Endodermal cell (in vitro differentiated cells): ENCODE data around the gene SIMC1. TPM values are rescaled to one million over a fixed set of nuclear protein-coding genes. Genes with fewer than 3 reads are reported as not detected.

Experiments used
- DNase-seq: peaks from one replicate; pipeline ENCODE4 v3.0.0-alpha.2; 2017
- H3K27ac ChIP-seq: 2 replicates; pipeline ENCODE4 v1.5.1; 2013; ENCODE audit warnings: mild to moderate bottlenecking, low read depth, low read length, moderate library complexity
- H3K27me3 ChIP-seq: 2 replicates; pipeline ENCODE4 v1.6.1; 2013; ENCODE audit warnings: mild to moderate bottlenecking, low read length, moderate library complexity; ENCODE audit not compliant: insufficient read depth, control insufficient read depth, poor library complexity, severe bottlenecking
- H3K36me3 ChIP-seq: 2 replicates; pipeline ENCODE4 v1.7.0; 2013; ENCODE audit warnings: mild to moderate bottlenecking, low read length, moderate library complexity; ENCODE audit not compliant: control insufficient read depth, insufficient read depth
- H3K4me1 ChIP-seq: one replicate; pipeline ENCODE4 v1.7.0; 2013; ENCODE audit warnings: low read length; ENCODE audit not compliant: control insufficient read depth, insufficient read depth
- H3K4me3 ChIP-seq: 2 replicates; pipeline ENCODE4 v1.5.1; 2013; ENCODE audit warnings: mild to moderate bottlenecking, low read length, moderate library complexity
- H3K9ac ChIP-seq: 2 replicates; pipeline ENCODE4 v1.6.1; 2013; ENCODE audit warnings: mild to moderate bottlenecking, low read length, moderate library complexity; ENCODE audit not compliant: poor library complexity, severe bottlenecking; ENCODE audit errors: extremely low read depth
- H3K9me3 ChIP-seq: 2 replicates; pipeline ENCODE4 v1.6.1; 2013; ENCODE audit warnings: mild to moderate bottlenecking, low read length, moderate library complexity; ENCODE audit not compliant: control insufficient read depth
- H3K27ac Mint-ChIP-seq: 2 replicates; pipeline ENCODE4 v1.8.0; 2020; ENCODE audit warnings: mixed read lengths
- H3K27me3 Mint-ChIP-seq: 2 replicates; pipeline ENCODE4 v1.8.0; 2021; ENCODE audit warnings: mild to moderate bottlenecking, mixed read lengths; ENCODE audit not compliant: insufficient read depth
- H3K36me3 Mint-ChIP-seq: 2 replicates; pipeline ENCODE4 v1.8.0; 2020; ENCODE audit warnings: low read depth, mixed read lengths
- H3K4me1 Mint-ChIP-seq: 2 replicates; pipeline ENCODE4 v1.8.0; 2020; ENCODE audit warnings: mixed read lengths
- H3K4me3 Mint-ChIP-seq: 2 replicates; pipeline ENCODE4 v1.8.0; 2020; ENCODE audit warnings: mild to moderate bottlenecking, moderate library complexity, mixed read lengths
- H3K9me3 Mint-ChIP-seq: 2 replicates; pipeline ENCODE4 v1.8.0; 2020; ENCODE audit warnings: mild to moderate bottlenecking, mixed read lengths
- WGBS, 2 experiments: methylation state at CpG; one replicate each; pipeline versions ENCODE4 v1.1.5 to v1.1.7; 2013; ENCODE audit warnings: missing lambda C conversion rate in 2 of 2, mixed read lengths in 1 of 2; ENCODE audit not compliant: insufficient coverage in 1 of 2, insufficient read length in 1 of 2; 5-methylcytosine and 5-hydroxymethylcytosine counted together
- total RNA-seq, 2 donors: library from RNA; stranded (reverse); fragmentation: NEBNext Ultra II Directional in 1 of 2; extraction: Animal tissue kit (Norgen Biotek cat#: 25700) in 1 of 2; gene quantifications; 2 replicates in 1 of 2; 3 replicates in 1 of 2; pipeline ENCODE4 v1.2.1, GENCODE V29; 2021
- TF ChIP-seq, protein P1 (sequence below): fragments of 200-600 bp; sonication (generic); conservative IDR thresholded peaks from 2 replicates; pipeline ENCODE4 v1.5.0; 2021; ENCODE audit warnings: antibody characterized with exemption, mild to moderate bottlenecking

SIMC1 gene
- total RNA-seq, 2 donors from 2014 or later: 23.5 to 35.8 TPM

DNA sequence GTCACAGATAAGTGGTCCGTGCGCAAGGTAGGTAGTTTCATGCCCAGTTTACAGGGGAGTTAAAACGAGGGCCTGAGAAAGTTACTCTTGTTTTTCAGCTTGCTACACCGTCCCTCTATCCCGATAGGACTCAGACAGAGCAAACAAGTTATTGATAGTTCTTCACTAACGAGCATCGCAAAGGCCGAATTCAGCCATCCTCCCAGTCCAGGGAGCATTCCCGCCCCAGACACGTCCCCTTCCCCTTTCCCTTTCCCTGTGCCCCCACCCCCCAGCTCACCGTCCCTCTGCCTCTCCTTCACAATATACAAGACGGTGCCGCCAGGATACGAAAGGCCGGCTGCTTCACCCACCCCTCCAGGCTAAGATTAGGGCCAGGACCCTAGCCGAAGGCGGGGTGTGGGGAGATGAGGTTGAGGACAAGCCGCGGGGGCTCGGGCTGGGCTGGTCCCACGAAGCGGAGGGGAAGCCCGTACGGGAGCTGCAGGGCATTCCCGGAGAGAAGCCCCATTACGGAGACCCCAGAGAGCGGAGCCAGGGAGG is 122.7 kb downstream of the SIMC1 start:
- TF ChIP-seq, protein P1, sequence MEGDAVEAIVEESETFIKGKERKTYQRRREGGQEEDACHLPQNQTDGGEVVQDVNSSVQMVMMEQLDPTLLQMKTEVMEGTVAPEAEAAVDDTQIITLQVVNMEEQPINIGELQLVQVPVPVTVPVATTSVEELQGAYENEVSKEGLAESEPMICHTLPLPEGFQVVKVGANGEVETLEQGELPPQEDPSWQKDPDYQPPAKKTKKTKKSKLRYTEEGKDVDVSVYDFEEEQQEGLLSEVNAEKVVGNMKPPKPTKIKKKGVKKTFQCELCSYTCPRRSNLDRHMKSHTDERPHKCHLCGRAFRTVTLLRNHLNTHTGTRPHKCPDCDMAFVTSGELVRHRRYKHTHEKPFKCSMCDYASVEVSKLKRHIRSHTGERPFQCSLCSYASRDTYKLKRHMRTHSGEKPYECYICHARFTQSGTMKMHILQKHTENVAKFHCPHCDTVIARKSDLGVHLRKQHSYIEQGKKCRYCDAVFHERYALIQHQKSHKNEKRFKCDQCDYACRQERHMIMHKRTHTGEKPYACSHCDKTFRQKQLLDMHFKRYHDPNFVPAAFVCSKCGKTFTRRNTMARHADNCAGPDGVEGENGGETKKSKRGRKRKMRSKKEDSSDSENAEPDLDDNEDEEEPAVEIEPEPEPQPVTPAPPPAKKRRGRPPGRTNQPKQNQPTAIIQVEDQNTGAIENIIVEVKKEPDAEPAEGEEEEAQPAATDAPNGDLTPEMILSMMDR: no peak
- Mint-ChIP-seq H3K4me3 (peak overlapping the region; percentile 94), H3K4me1 (peaks cover 8% of the 10 kb centered on the region), H3K27me3 (peaks cover 36% of the 10 kb centered on the region), H3K27ac (peak overlapping the region; percentile 96), H3K36me3 (peaks cover 35% of the 10 kb centered on the region), H3K9me3 (no peaks in the 10 kb centered on the region)
- Histone ChIP-seq H3K9ac (peak overlapping the region; percentile 93), H3K4me1 (no peaks in the 10 kb centered on the region), H3K27me3 (peaks cover 33% of the 10 kb centered on the region), H3K36me3 (peaks cover 33% of the 10 kb centered on the region), H3K4me3 (peak overlapping the region; percentile 97), H3K9me3 (no peaks in the 10 kb centered on the region), H3K27ac (peak overlapping the region; percentile 84)
- WGBS, 2 experiments: 3 to 4% methylated on average over 19 to 27 of the region's 27 CpGs
- DNase-seq: no peak

DNA sequence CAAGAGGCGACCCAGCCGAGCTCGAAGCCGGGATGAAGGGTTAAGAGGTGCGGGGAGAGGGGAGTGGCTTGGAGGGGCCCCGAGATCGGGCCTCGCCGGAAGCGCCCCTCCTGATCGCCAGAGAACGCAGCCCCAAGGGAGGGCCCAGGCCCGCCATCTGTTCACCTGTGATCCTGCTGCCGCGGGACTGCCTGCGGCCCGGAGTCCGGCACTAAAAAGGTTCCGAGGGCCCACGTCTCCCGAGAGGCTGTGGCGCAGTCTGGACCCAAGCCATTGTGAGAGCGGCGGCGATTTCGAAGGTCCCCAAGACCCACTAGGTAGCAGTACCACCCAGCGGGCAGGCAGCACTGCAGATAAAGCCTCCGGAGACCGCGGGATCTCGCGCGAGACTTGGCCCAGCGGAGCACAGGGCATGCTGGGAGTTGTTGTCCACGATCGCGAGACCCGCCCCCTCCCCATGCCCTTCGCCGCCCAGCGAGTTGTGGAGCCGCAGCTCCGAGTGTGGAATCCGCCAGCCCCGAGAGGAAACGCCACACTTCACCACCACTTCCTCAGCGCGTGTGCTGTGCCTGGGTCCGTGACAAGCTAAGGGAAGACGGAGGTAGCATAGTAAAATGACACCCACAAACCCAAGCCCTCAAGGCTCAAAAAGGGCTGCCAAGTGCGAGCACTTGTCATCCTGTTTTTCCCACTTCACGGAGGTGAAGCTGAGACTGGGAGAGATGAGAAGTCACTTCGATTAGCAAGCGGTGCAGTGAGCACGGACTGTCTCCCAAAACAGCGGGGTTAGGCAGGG is 123.4 kb downstream of the SIMC1 start, which contains the start of gene KIAA1191:
KIAA1191 (minus strand) TSS at position 328 of the 796 bp plus-strand sequence. CDS start 2,256 bp downstream, outside the sequence.
- H3K27ac ChIP-seq: peak within 1 kb of the TSS; percentile 84

DNA sequence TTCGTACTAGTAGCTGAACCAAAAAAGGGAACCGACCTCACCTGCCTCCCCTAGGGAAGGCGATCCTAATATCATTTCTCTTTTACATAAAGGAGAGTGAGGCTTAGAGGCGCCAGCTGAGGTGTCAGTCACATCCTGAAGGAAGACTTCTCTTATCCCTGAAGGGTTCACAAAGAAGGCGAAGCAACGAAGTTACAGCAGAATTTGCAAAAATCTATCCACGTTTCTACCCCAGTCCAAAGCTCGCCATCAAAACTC is 123.9 kb downstream of the SIMC1 start:
- Histone ChIP-seq H3K27ac (no peak overlapping the region), H3K4me1 (peaks cover 2% of the 10 kb centered on the region), H3K4me3 (peak overlapping the region; percentile 97), H3K27me3 (peaks cover 43% of the 10 kb centered on the region), H3K36me3 (peaks cover 22% of the 10 kb centered on the region), H3K9me3 (no peaks in the 10 kb centered on the region), H3K9ac (peak overlapping the region; percentile 93)
- Mint-ChIP-seq H3K4me3 (peak overlapping the region; percentile 94), H3K27me3 (peaks cover 46% of the 10 kb centered on the region), H3K9me3 (no peaks in the 10 kb centered on the region), H3K4me1 (peaks cover 7% of the 10 kb centered on the region), H3K27ac (no peak overlapping the region), H3K36me3 (peaks cover 23% of the 10 kb centered on the region)
- TF ChIP-seq, protein P1: no peak
- no peak for DNase-seq
- 52 to 62% methylated on average over 5 to 8 of the region's 8 CpGs for WGBS, 2 experiments

More for the DNA sequence above, 123.4 kb downstream of the SIMC1 start, which contains the start of gene KIAA1191:
- Histone ChIP-seq H3K27me3 (peaks cover 40% of the 10 kb centered on the region), H3K4me3 (peak within 1 kb of the TSS; percentile 97), H3K36me3 (peaks cover 26% of the 10 kb centered on the region), H3K9me3 (no peaks in the 10 kb centered on the region), H3K4me1 (peaks cover 2% of the 10 kb centered on the region), H3K9ac (peak within 1 kb of the TSS; percentile 93)
- peak within 1 kb of the TSS; percentile 94 for H3K4me3 Mint-ChIP-seq
- no peaks in the 10 kb centered on the region for H3K9me3 Mint-ChIP-seq
- peaks cover 7% of the 10 kb centered on the region for H3K4me1 Mint-ChIP-seq
- peaks cover 28% of the 10 kb centered on the region for H3K36me3 Mint-ChIP-seq
- peak within 1 kb of the TSS; percentile 96 for H3K27ac Mint-ChIP-seq
- TF ChIP-seq, protein P1: no peak
- WGBS, 2 experiments: 1% methylated on average over 28 to 56 of the region's 56 CpGs
- peak; percentile 96 for DNase-seq
- peaks cover 42% of the 10 kb centered on the region for H3K27me3 Mint-ChIP-seq
